NCI-H82 treated with DMSO at 0.1 percent for 48 hours (cell line): Measurements from ENCODE around the gene TMC3.

Experiments used
- DNase-seq: peaks from one replicate; lab custom pipeline; 2025; ENCODE audit not compliant: unreplicated experiment; lab: John Stamatoyannopoulos, UW

Gene TMC3

DNA sequence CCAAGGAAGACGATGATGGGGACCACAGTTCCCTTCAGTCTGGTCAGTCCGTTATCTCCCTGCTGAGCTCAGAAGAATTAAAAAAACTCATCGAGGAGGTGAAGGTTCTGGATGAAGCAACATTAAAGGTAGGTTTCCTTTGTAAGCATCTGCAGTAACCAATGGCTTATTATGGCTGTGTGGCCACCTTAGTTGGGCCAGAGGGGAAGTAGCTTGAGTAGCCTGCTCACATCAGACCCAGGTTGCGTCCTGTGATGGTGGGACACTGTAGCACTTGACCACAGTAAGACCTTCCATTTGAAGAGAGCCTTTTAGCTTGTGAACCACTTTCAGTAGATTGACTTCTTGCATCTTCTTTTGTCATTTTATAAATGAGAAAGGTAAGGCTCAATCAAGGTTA lies 72.6 kb downstream of the TMC3 start:
- no peak for DNase-seq

DNA sequence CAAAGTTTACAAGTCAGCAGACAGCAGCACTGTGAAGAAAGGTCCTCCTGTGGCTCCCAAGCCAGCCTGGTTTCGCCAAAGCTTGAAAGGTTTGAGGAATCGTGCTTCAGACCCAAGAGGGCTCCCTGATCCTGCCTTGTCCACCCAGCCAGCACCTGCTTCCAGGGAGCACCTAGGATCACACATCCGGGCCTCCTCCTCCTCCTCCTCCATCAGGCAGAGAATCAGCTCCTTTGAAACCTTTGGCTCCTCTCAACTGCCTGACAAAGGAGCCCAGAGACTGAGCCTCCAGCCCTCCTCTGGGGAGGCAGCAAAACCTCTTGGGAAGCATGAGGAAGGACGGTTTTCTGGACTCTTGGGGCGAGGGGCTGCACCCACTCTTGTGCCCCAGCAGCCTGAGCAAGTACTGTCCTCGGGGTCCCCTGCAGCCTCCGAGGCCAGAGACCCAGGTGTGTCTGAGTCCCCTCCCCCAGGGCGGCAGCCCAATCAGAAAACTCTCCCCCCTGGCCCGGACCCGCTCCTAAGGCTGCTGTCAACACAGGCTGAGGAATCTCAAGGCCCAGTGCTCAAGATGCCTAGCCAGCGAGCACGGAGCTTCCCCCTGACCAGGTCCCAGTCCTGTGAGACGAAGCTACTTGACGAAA lies 74.3 kb downstream of the TMC3 start:
- DNase-seq, result no peak

DNA sequence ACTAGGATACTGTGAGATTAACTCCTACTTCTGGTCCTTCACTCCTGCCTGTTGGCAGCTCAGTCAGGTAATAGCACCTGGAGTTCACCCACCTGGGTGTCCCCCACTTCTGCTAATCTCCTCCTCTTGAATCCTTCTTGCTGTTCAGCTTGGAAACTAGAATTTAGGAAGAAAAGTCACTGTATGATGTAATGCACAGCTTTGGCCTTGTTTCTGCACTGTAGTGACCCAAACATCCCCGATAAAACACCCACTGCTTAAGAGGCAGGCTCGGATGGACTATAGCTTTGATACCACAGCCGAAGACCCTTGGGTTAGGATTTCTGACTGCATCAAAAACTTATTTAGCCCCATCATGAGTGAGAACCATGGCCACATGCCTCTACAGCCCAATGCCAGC lies 74.9 kb downstream of the TMC3 start:
- DNase-seq, result no peak

- DNase-seq, result no peak
These were observed 75.4 kb downstream of the TMC3 start for GRCh38 chr15:81298611-81299010.

DNA sequence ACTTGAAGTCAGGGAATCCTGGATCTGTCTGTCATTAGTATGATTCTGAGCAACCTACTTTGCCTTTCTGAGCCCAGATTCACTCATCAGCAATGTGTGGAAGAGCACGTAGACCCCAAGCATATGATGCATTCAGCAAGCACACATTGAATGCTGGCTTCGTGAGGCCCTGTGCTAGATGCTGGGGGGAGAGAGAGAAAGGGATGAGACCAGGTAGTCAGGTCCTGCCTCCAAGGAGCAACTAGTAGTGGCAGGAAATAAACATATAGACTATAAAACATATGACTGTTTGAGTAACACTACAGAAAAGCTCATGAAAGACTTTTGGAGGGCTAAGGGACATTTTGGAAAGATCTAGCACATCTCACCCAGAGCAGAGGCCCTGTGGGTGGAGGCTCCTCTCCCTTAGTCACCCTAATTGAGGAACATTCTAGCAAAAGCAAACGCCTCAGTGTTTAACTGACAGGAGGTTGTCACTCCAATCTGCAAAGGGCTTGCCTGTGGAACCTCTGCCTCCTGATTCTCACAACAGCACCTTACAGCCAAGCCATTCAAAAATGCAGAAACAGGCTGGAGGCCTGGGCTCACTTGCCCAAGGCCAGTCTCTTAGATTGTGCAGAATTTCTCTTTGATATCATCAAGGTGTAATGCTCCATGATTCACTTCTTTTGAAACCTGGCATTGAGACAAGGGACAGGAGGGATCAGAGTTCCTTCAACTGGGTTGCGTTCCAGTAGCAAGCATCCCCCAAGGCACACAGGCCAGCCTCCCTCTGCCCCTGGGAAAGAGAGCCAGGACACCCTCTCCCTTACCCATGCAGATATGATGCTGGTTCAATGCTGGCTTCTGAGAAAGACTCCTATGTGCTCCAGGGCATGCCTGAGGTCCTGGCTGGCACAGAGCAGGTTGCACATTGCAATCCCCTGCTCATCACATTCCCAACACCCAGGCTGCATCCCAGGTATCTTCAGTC lies 76.1 kb downstream of the TMC3 start:
- no peak for DNase-seq

- DNase-seq, result no peak
These were observed 76.9 kb downstream of the TMC3 start for GRCh38 chr15:81297147-81297572.

GRCh38 chr15:81296673-81297072 lies 77.3 kb downstream of the TMC3 start:
- no peak for DNase-seq

DNA sequence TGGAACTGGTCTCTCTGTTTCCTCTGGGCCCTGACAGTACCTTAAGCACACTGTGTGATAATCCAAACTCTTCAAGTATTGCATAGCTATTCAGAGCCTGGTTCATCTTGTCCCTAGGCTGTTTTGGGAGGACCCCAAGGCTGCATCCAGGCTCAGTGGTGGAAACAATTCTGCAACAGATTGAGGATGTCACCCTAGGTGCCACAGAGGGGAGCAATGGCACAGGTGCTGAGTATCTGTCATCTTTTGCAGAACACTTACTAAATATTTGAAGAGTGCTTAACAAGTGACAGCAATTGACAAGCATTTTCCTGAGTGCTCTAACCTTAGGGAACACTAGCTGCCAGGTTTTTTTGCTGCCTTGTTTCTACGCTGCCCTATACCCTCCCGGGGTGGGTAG lies 77.8 kb downstream of the TMC3 start:
- no peak for DNase-seq

DNA sequence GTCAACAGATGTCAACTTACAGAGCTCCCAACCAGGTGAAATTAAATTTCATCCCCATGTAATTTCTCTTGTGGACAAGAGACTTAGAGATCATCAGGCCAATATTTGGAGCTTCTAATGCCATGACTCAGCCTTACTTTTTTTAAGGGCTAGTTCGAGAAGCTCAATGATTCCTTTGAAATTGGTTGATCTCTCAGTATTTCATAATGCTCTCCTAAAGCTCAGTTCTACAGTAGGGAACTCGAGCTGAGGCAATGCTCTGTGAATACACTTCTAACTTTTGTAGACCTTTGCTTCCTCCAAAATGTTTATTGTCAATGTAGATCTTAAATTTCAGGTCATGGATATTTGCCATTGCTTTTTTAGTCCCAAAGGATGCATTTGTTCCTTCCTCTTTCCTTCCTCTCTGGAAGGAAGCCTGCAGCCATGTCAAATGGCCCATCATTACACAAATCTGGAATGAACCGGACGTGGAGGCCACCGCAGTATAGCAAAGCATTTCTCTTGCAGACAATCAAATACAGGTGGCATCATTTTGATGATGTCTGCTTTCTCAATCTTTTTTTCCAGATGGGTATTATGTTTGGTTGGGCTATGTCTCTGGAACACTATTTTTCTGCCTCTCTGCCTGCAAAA lies 78.4 kb downstream of the TMC3 start:
- DNase-seq, result no peak

DNA sequence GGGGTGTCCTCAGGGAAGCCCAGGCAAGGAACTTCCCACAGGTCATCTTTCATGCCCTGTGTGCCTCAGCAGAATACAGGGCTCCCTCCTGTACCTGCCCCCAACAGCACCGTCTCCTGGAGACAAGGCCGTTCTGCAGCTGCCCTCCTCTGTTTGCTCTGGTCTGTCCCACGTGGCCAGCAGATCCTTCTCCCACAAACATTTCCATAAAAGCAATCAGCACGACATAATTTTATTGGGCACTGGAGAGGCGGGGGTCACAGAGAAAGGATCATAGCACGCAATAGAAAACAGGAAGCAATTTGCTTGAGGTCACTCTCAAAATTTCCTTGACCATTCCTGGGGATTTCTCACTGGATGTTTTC lies 79.5 kb downstream of the TMC3 start:
- no peak for DNase-seq

DNA sequence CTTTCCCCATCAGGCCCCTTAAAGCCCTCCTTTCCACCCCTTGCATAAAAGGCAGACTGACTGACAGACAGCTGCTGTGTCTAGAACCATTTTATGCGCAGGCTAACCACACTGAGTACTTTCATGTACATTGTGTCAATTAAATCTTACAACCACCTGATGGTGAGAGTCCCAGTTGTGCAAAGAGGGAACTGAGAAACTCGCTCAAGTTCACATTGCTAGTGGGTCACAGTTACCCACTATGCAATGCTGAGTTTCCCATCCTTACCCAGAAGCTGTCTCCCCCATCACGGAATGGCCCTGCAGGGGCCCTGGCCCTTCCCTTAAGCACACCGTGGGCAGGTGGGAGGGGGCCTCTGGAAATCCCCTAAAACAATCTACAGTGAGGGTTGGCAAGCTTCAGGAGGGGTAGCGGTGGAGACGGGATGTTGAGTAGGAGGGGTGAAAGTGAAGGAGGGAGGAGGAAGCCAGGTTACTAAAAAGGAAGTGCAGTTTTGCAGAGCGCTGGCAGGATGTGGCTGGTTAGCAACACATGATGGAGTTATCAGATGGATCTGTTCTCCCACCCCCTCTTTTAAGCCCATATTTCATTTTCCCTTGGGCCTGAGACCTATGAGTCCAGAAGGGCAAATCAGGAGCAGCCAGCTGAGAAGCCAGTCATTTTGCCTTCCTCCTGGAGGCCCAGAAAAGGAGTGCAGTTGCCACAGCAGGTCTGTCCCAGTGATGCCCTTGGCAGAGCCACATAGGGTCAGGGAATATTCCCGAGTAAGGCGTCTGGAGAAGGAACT lies 80.1 kb downstream of the TMC3 start:
- DNase-seq, result no peak

GRCh38 chr15:81292523-81293001 lies 81.5 kb downstream of the TMC3 start:
- no peak for DNase-seq

- DNase-seq, result no peak
These were observed 82.0 kb downstream of the TMC3 start for GRCh38 chr15:81291916-81292522.

DNA sequence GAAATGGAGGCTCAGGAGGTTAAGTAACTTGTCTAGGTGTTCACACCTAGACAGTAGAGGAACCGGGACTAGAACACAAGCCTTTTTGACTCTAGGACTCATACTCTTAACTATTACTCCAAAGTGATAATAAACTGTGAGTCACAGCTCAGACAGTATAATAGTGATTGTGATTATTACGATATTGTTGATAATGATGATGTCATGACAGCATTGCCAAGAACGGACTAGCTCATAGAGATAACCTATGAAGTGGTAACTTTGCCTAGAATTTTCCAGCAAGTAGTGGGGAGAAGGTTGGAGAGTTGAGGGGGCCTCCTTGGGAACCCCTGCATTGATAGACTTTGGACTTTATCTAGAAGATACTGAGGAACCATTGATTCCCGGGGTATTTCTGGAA lies 84.1 kb downstream of the TMC3 start:
- no peak for DNase-seq

DNA sequence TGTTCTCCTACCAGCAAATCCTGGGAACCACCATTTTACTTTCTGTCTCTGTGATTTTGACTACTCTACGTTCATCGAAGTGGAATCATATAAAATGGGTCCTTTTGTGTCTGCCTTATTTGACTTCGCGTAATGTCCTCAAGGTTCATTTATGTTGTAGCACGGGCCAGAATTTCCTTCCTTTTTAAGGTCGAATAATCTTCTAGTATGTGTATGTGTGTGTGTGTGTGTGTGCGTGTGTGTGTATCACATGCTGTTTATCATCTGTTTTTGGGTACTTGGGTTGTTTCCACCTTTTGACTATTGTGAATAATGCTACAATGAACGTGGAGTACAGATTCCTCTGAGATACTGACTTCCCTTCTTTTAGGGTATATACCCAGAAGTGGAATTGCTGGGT lies 85.4 kb downstream of the TMC3 start:
- DNase-seq, result no peak

GRCh38 chr15:81288040-81288439 lies 86.0 kb downstream of the TMC3 start:
- no peak for DNase-seq

DNA sequence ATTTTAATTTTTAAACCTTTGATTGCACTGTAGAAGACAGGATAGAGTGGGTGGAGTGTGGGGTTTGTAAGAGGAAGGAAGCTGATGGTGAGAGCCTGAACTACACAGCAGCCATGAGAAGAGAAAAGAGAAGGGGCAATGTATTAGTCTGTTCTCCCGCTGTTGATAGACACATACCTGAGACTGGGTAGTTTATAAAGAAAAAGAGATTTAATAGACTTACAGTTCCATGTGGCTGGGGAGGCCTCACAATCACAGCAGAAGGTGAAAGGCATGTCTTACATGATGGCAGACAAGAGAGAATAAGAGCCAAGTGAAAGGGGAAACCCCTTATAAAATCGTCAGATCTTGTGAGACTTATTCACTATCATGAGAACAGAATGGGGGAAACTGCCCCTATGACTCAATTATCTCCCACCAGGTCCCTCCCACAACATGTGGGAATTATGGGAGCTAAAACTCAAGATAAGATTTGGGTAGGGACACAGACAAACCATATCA lies 87.3 kb downstream of the TMC3 start:
- no peak for DNase-seq

DNA sequence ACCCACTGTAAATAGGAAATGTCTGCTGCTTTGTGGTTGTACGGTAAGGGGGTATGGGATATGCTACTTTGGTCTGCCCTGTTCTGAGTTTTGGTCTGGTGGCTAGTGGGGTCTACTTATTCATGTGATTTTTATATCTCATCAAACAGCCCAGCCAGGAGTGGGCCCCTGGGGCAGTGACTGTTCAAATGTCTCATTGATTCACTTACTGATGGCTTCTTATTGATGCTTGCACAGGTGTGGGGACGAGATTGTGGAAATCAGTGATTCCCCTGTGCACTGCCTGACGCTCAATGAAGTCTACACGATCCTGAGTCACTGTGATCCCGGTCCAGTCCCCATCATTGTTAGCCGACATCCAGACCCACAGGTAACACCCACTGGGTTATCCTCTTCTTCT lies 88.6 kb downstream of the TMC3 start:
- DNase-seq, result no peak

- DNase-seq, result no peak
These were observed 89.6 kb downstream of the TMC3 start for GRCh38 chr15:81284256-81285031.

GRCh38 chr15:81282911-81283310 lies 91.1 kb downstream of the TMC3 start:
- DNase-seq, result no peak
